HG03175 (cell line): Measurements from ENCODE around the gene FOXO1.
A peak's percentile ranks its signal among the peaks of the same experiment; 100 is the strongest.

Source experiments
- ATAC-seq: cut with Tn5 transposase; IDR thresholded peaks from one replicate; pipeline ENCODE4 v1.9.1; 2021; ENCODE audit warnings: mild to moderate bottlenecking, moderate library complexity; ENCODE audit not compliant: unreplicated experiment

FOXO1 gene

GRCh38 chr13:40517486-40518480 lies 148.7 kb downstream of the FOXO1 start:
- peak; percentile 79 for ATAC-seq

GRCh38 chr13:40515702-40516101 lies 150.7 kb downstream of the FOXO1 start:
- no peak for ATAC-seq

- no peak for ATAC-seq
These were observed 151.6 kb downstream of the FOXO1 start for GRCh38 chr13:40514802-40515201.

- ATAC-seq, result no peak
These were observed 156.6 kb downstream of the FOXO1 start for GRCh38 chr13:40509876-40510275.

GRCh38 chr13:40508767-40509342 lies 157.6 kb downstream of the FOXO1 start:
- ATAC-seq, result no peak

- ATAC-seq, result no peak
These were observed 158.3 kb downstream of the FOXO1 start for GRCh38 chr13:40508127-40508526.

- no peak for ATAC-seq
These were observed 159.6 kb downstream of the FOXO1 start for GRCh38 chr13:40506592-40507446.
